GM19043 (cell line): ENCODE measurements around the gene MRPL3.

Experiments used
- ATAC-seq: cut with Tn5 transposase; IDR thresholded peaks from one replicate; pipeline ENCODE4 v1.9.1; 2021; ENCODE audit warnings: low read depth; ENCODE audit not compliant: unreplicated experiment

The MRPL3 gene

GRCh38 chr3:131421301-131421700, 81.5 kb downstream of the MRPL3 start:
- ATAC-seq: no peak

GRCh38 chr3:131417751-131418150, 85.0 kb downstream of the MRPL3 start:
- ATAC-seq: no peak
